Stimulated activated CD8-positive, alpha-beta memory T cell treated with anti-CD3 and anti-CD28 coated beads, Interleukin-4, amount 100 ng/mL, for 1 hour (primary cell): ENCODE data around the gene ENO1.
"Not testable (repeated sequence)": the region's sequence is repeated elsewhere in the genome, so short reads cannot be mapped to it uniquely, and the experiment has no call there.

Experiments used
- DNase-seq, 2 donors: peaks; one replicate each; pipeline ENCODE4 v3.0.0-alpha.2; 2020; ENCODE audit warnings: low read depth in 2 of 2, low spot score in 1 of 2

Gene ENO1

GRCh38 chr1:8878448-8878697 is at the start of gene ENO1:
TSS of gene ENO1 (minus strand) at chr1:8878686. CDS start at chr1:8874908, 3,778 bp downstream.
- no peak for DNase-seq

GRCh38 chr1:8926707-8927694 is 48.5 kb upstream of the ENO1 start:
- DNase-seq = no peak

GRCh38 chr1:8925960-8926359 is 47.5 kb upstream of the ENO1 start:
- no peak for DNase-seq

- no peak for DNase-seq
Measured at GRCh38 chr1:8925406-8925805, 46.9 kb upstream of the ENO1 start.

GRCh38 chr1:8922962-8923361 is 44.5 kb upstream of the ENO1 start:
- no peak for DNase-seq

- not testable (repeated sequence) for DNase-seq
Measured at GRCh38 chr1:8917536-8917935, 39.0 kb upstream of the ENO1 start.

GRCh38 chr1:8915446-8915845 is 37.0 kb upstream of the ENO1 start:
- no peak for DNase-seq

GRCh38 chr1:8914466-8914865 is 36.0 kb upstream of the ENO1 start:
- no peak for DNase-seq

- no peak for DNase-seq
Measured at GRCh38 chr1:8913457-8913856, 35.0 kb upstream of the ENO1 start.

- DNase-seq = no peak
Measured at GRCh38 chr1:8911416-8912309, 33.2 kb upstream of the ENO1 start.

GRCh38 chr1:8910914-8911313 is 32.4 kb upstream of the ENO1 start:
- DNase-seq = no peak

- DNase-seq = no peak
Measured at GRCh38 chr1:8910331-8910730, 31.8 kb upstream of the ENO1 start.

GRCh38 chr1:8908388-8909151 is 30.1 kb upstream of the ENO1 start:
- DNase-seq = no peak

- DNase-seq = no peak
Measured at GRCh38 chr1:8905582-8906191, 27.2 kb upstream of the ENO1 start.

- no peak for DNase-seq
Measured at GRCh38 chr1:8903908-8904650, 25.6 kb upstream of the ENO1 start.

- DNase-seq = no peak
Measured at GRCh38 chr1:8903410-8903809, 24.9 kb upstream of the ENO1 start.

GRCh38 chr1:8902765-8903164 is 24.3 kb upstream of the ENO1 start:
- DNase-seq = no peak

- DNase-seq = not testable (repeated sequence)
Measured at GRCh38 chr1:8900684-8901083, 22.2 kb upstream of the ENO1 start.

GRCh38 chr1:8899046-8899445 is 20.6 kb upstream of the ENO1 start:
- DNase-seq = no peak

GRCh38 chr1:8898418-8898817 is 19.9 kb upstream of the ENO1 start:
- DNase-seq = not testable (repeated sequence)
